Measurements from ENCODE around the gene COL13A1.

DNA sequence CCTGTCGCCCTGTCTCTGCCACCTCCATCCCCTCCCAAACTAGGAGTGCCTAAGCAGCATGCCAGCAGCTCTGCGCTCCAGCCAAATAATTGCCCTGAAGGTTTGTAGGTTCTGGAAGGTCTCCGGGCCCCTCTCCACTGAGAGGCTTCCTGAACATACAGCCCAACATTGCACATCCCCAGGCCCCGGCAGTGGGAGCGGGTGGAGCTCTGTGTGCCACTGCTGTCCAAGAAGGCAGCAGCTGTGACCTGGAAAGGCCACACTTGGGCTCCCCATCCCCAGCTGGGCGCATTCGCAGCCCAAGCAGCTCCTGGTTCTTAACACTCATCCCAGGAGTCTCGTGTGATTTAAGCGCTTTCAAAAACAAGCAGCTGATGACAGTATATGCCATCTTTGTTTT lies 95.7 kb downstream of the COL13A1 start:
- TF ChIP-seq, protein P1, sequence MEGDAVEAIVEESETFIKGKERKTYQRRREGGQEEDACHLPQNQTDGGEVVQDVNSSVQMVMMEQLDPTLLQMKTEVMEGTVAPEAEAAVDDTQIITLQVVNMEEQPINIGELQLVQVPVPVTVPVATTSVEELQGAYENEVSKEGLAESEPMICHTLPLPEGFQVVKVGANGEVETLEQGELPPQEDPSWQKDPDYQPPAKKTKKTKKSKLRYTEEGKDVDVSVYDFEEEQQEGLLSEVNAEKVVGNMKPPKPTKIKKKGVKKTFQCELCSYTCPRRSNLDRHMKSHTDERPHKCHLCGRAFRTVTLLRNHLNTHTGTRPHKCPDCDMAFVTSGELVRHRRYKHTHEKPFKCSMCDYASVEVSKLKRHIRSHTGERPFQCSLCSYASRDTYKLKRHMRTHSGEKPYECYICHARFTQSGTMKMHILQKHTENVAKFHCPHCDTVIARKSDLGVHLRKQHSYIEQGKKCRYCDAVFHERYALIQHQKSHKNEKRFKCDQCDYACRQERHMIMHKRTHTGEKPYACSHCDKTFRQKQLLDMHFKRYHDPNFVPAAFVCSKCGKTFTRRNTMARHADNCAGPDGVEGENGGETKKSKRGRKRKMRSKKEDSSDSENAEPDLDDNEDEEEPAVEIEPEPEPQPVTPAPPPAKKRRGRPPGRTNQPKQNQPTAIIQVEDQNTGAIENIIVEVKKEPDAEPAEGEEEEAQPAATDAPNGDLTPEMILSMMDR (IDR thresholded peaks at IDR 0.05 in 8 of 11, conservative IDR thresholded peaks at IDR 0.05 in 3 of 11): no peak
- TF ChIP-seq POLR2AphosphoS5 (IDR thresholded peaks at IDR 0.05): no peak
